Heart right ventricle (tissue), 16 donors: ENCODE data around the gene HNRNPA2B1. TPM values are rescaled to one million over a fixed set of nuclear protein-coding genes. Genes with fewer than 3 reads are reported as not detected.

ENCODE experiments used
- ATAC-seq, 8 donors: fragments of 200-7000 bp; cut with Tn5 transposase; one replicate each; pipeline ENCODE4 v1.9.1; 2020; ENCODE audit warnings: mild to moderate bottlenecking in 8 of 8, moderate library complexity in 8 of 8, moderate number of reproducible peaks in 1 of 8
- DNase-seq, 2 donors: peaks; one replicate each; pipeline ENCODE4 v3.0.0-alpha.2; 2020
- H3K27ac ChIP-seq, 10 donors: fragments of 200-600 bp; sonication (generic) in 2 of 10; one replicate each; pipeline versions ENCODE4 v1.5.0 to v1.8.0; 2020 to 2022; ENCODE audit warnings: mild to moderate bottlenecking in 3 of 10
- H3K27me3 ChIP-seq, 7 donors: fragments of 200-600 bp; one replicate each; pipeline ENCODE4 v1.8.0; 2021 to 2022; ENCODE audit warnings: mild to moderate bottlenecking in 2 of 7
- H3K36me3 ChIP-seq, 9 donors: fragments of 200-600 bp; sonication (generic) in 1 of 9; one replicate each; pipeline versions ENCODE4 v1.5.0 to v1.8.0; 2020 to 2022; ENCODE audit warnings: mild to moderate bottlenecking in 2 of 9
- H3K4me1 ChIP-seq, 9 donors: fragments of 200-600 bp; sonication (generic) in 1 of 9; one replicate each; pipeline versions ENCODE4 v1.5.0 to v1.8.0; 2020 to 2022; ENCODE audit warnings: mild to moderate bottlenecking in 4 of 9
- H3K4me3 ChIP-seq, 10 donors: fragments of 200-600 bp; sonication (generic) in 2 of 10; one replicate each; pipeline versions ENCODE4 v1.5.0 to v1.8.0; 2020 to 2022; ENCODE audit warnings: mild to moderate bottlenecking in 7 of 10, moderate library complexity in 2 of 10
- H3K9me3 ChIP-seq, 11 donors: fragments of 200-600 bp in 10 of 11; sonication (generic) in 2 of 11; one replicate each; pipeline versions ENCODE4 v1.5.0 to v1.8.0; 2013 to 2022; ENCODE audit warnings: mild to moderate bottlenecking in 2 of 11, control low read depth in 1 of 11, moderate library complexity in 1 of 11
- CTCF ChIP-seq, 9 donors: fragments of 200-600 bp; sonication (generic) in 2 of 9; IDR thresholded peaks; one replicate each; pipeline versions ENCODE4 v1.5.0 to v1.8.0; 2021 to 2022; ENCODE audit warnings: antibody characterized with exemption in 9 of 9, mild to moderate bottlenecking in 5 of 9, moderate library complexity in 1 of 9
- WGBS, 2 donors: extraction: QIAGEN DNeasy Blood & Tissue Kit; methylation state at CpG; one replicate each; pipeline ENCODE4 v1.1.7; 2013; ENCODE audit warnings: inconsistent platforms in 1 of 2; 5-methylcytosine and 5-hydroxymethylcytosine counted together
- intact Hi-C, 10 donors: fragments of 100-400 bp; cut with DNase I; formaldehyde crosslinking; loops; one replicate each; pipeline versions ENCODE4 v1.11.1 to v1.14.2; 2022
- polyA plus RNA-seq, 2 donors: library from polyadenylated mRNA; stranded (reverse); fragments of 200-250 nt; gene quantifications; one replicate each; pipeline ENCODE4 v1.2.3, GENCODE V29; 2013
- total RNA-seq, 10 donors: library from RNA; stranded (reverse); fragmentation: NEBNext Ultra II Directional in 3 of 10; extraction: Animal tissue kit (Norgen Biotek cat#: 25700) in 3 of 10; gene quantifications; one replicate each; pipeline versions ENCODE4 v1.2.1 to v1.2.4, GENCODE V29; 2021 to 2023
- donor health status: Arrhythmogenic right ventricular cardiomyopathy.
- donor health status: ischemic (EF 13 %, LVEDD 7.1; RV severe dilation, severe dysfunction).
- donor health status: healthy with polysubstance abuse.
- donor health status: DM: no; HTN: yes; CAD: no.
- donor health status: DM: no; HTN: no; CAD: no.
- donor health status: ischemic (EF 25% LVEDD 6.9; RV normal size, moderate dysfunction).
- donor health status: ischemic (EF 25% LVEDD 5.7; RV mildly dilated, moderate dysfunction).
- donor health status: healthy.
- donor health status: DM: yes; HTN: yes; CAD: no.
- donor health status: Ischemic cardiomyopathy.
- donor health status: ischemic (EF 35%, LVEDD 5.7; RV mildly dilated, moderate dysfunction).
- donor health status: nonischemic (EF 11% LVEDD 7.7; RV severe dilation, severe dysfunction).
- donor health status: DM: yes; HTN: yes; CAD: no.
- donor health status: PGD.
- donor health status: ischemic (EF 29% LVEDD 5.4; RV normal size, mild dysfunction).
- donor health status: nonischemic (EF 23%, LVEDD 6.1; RV moderate dilation, normal function).

The HNRNPA2B1 gene
- total and polyA plus RNA-seq, 12 donors, result 364 to 667 (median 404) TPM

GRCh38 chr7:26162431-26162830 lies 38.1 kb downstream of the HNRNPA2B1 start:
- Histone ChIP-seq H3K4me3 (no peak overlapping the region), H3K36me3 (no peaks in the 10 kb centered on the region), H3K27me3 (peaks cover 0 to 15% (median 0%) of the 10 kb centered on the region in 7 donors), H3K4me1 (peaks cover 0 to 14% (median 0%) of the 10 kb centered on the region in 9 donors), H3K27ac (no peak overlapping the region), H3K9me3 (peaks cover 0 to 12% (median 0%) of the 10 kb centered on the region in 11 donors)
- DNase-seq (no peak), ATAC-seq (no peak)
- intact Hi-C loops, result no loop called here
- WGBS, 2 donors, result 85 to 90% methylated on average over 2 of the region's 2 CpGs
- TF ChIP-seq CTCF (IDR thresholded peaks at IDR 0.05), result no peak

- intact Hi-C loops, result no loop called here
- peaks cover 0 to 23% (median 4%) of the 10 kb centered on the region in 9 donors for H3K4me1 ChIP-seq
- H3K36me3 ChIP-seq, result no peaks in the 10 kb centered on the region
- no peak overlapping the region for H3K4me3 ChIP-seq
- no peak for ATAC-seq
- no peak for DNase-seq
- H3K27ac ChIP-seq, result no peak overlapping the region
- WGBS, 2 donors, result 92 to 94% methylated on average over 2 of the region's 2 CpGs
- H3K9me3 ChIP-seq, result peaks cover 0 to 12% (median 0%) of the 10 kb centered on the region in 11 donors
- peaks cover 0 to 16% (median 0%) of the 10 kb centered on the region in 7 donors for H3K27me3 ChIP-seq
- TF ChIP-seq CTCF (IDR thresholded peaks at IDR 0.05), result no peak
Observed at GRCh38 chr7:26160896-26161295, 39.6 kb downstream of the HNRNPA2B1 start.

GRCh38 chr7:26159243-26159642 lies 41.3 kb downstream of the HNRNPA2B1 start:
- peaks cover 0 to 40% (median 7%) of the 10 kb centered on the region in 9 donors for H3K4me1 ChIP-seq
- no peak overlapping the region for H3K4me3 ChIP-seq
- DNase-seq, result no peak
- TF ChIP-seq CTCF (IDR thresholded peaks at IDR 0.05), result no peak
- H3K27ac ChIP-seq, result no peak overlapping the region
- intact Hi-C loops, result loop anchor here in 2 of 10 donors (5.0 to 10.0 kb wide), 3 partner anchors 38 to 86 kb away; no protein-coding TSS in a partner anchor
- H3K36me3 ChIP-seq, result no peaks in the 10 kb centered on the region
- peaks cover 0 to 8% (median 0%) of the 10 kb centered on the region in 11 donors for H3K9me3 ChIP-seq
- peaks cover 0 to 31% (median 7%) of the 10 kb centered on the region in 7 donors for H3K27me3 ChIP-seq
- WGBS, 2 donors, result 57 to 65% methylated on average over 2 of the region's 2 CpGs
- no peak for ATAC-seq

GRCh38 chr7:26157520-26158105 lies 42.9 kb downstream of the HNRNPA2B1 start:
- H3K9me3 ChIP-seq, result no peaks in the 10 kb centered on the region
- peaks cover 1 to 47% (median 24%) of the 10 kb centered on the region in 7 donors for H3K27me3 ChIP-seq
- TF ChIP-seq CTCF (IDR thresholded peaks at IDR 0.05), result no peak
- H3K4me1 ChIP-seq, result peaks cover 0 to 55% (median 13%) of the 10 kb centered on the region in 9 donors
- no peaks in the 10 kb centered on the region for H3K36me3 ChIP-seq
- 86 to 91% methylated on average over 4 of the region's 4 CpGs for WGBS, 2 donors
- H3K4me3 ChIP-seq, result no peak overlapping the region
- DNase-seq (no peak), ATAC-seq (no peak)
- no peak overlapping the region for H3K27ac ChIP-seq
- intact Hi-C loops, result loop anchor here in 2 of 10 donors (5.0 to 10.0 kb wide), 3 partner anchors 40 to 87 kb away; no protein-coding TSS in a partner anchor
